AG04449 (cell line): ENCODE results near the gene PRPF31.
"Not testable (repeated sequence)": the region's sequence is repeated elsewhere in the genome, so short reads cannot be mapped to it uniquely, and the experiment has no call there.

Source experiments
- CTCF ChIA-PET: fragments of 350-600 bp; formaldehyde crosslinking; extraction: SDS; loops from one replicate; lab custom pipeline; 2021; ENCODE audit warnings: antibody characterized with exemption; lab: Yijun Ruan, JAX
- POLR2A ChIA-PET: fragments of 400-600, 350-600 bp; formaldehyde crosslinking; extraction: SDS; loops from one replicate; lab custom pipeline; 2020; ENCODE audit warnings: antibody characterized with exemption, inconsistent platforms; lab: Yijun Ruan, JAX
- DNase-seq: peaks from one replicate; pipeline ENCODE4 v3.0.0-alpha.2; 2010; ENCODE audit warnings: low read depth, low spot score
- H3K4me3 ChIP-seq: 2 replicates; pipeline ENCODE4 v1.5.1; 2011; ENCODE audit warnings: low read depth, mild to moderate bottlenecking, control low read depth, low read length
- CTCF ChIP-seq: IDR thresholded peaks from one replicate; pipeline ENCODE4 v1.5.1; 2011; ENCODE audit warnings: mild to moderate bottlenecking, moderate library complexity, low read length, control low read depth, inconsistent platforms; ENCODE audit not compliant: insufficient read depth; ENCODE audit errors: missing control alignments

PRPF31 gene

GRCh38 chr19:54084410-54084809 is 31.1 kb upstream of the PRPF31 start:
- DNase-seq: no peak
- TF ChIP-seq CTCF: no peak
- ChIA-PET CTCF (interaction anchor here (1.2 kb wide), 1 partner anchor 292 kb away, joined by 5 read pairs; no protein-coding TSS in a partner anchor), POLR2A (no interaction called here)
- H3K4me3 ChIP-seq: no peak overlapping the region

GRCh38 chr19:54094426-54095000 is 21.0 kb upstream of the PRPF31 start:
- no peak for TF ChIP-seq CTCF
- H3K4me3 ChIP-seq: no peak overlapping the region
- ChIA-PET POLR2A (no interaction called here), CTCF (interaction anchor here (0.7 to 2.1 kb wide), 3 partner anchors 13 to 296 kb away, joined by 3 to 5 read pairs (median 3); no protein-coding TSS in a partner anchor)
- no peak for DNase-seq

- DNase-seq: no peak
- no peak for TF ChIP-seq CTCF
- POLR2A ChIA-PET: no interaction called here
- H3K4me3 ChIP-seq: peak overlapping the region; percentile 51
- CTCF ChIA-PET: interaction anchor here (0.7 to 2.1 kb wide), 5 partner anchors 13 to 303 kb away, joined by 3 to 9 read pairs (median 3); partner anchors contain the start of gene CNOT3
Measured at GRCh38 chr19:54095136-54095858, 20.3 kb upstream of the PRPF31 start.

GRCh38 chr19:54095859-54096616 is 19.5 kb upstream of the PRPF31 start:
- CTCF ChIA-PET: interaction anchor here (1.0 to 2.1 kb wide), 5 partner anchors 41 to 303 kb away, joined by 3 to 9 read pairs (median 3); partner anchors contain the start of gene CNOT3
- DNase-seq, POLR2A ChIA-PET: not testable (repeated sequence)
- H3K4me3 ChIP-seq: peak overlapping the region; percentile 51

GRCh38 chr19:54096617-54097106 is 18.9 kb upstream of the PRPF31 start:
- CTCF ChIA-PET: interaction anchor here (0.6 to 1.9 kb wide), 8 partner anchors 10 to 324 kb away, joined by 3 to 9 read pairs (median 3); no protein-coding TSS in a partner anchor
- peak; percentile 55 for TF ChIP-seq CTCF
- H3K4me3 ChIP-seq: peak overlapping the region; percentile 46
- no peak for DNase-seq
- POLR2A ChIA-PET: no interaction called here

GRCh38 chr19:54099190-54099902 is 16.2 kb upstream of the PRPF31 start:
- H3K4me3 ChIP-seq: no peak overlapping the region
- no peak for TF ChIP-seq CTCF
- no peak for DNase-seq
- ChIA-PET CTCF (no interaction called here), POLR2A (no interaction called here)

GRCh38 chr19:54099903-54100255 is 15.7 kb upstream of the PRPF31 start:
- DNase-seq, POLR2A ChIA-PET, CTCF ChIA-PET: not testable (repeated sequence)

More at GRCh38 chr19:54099903-54100255, 15.7 kb upstream of the PRPF31 start:
- not testable (repeated sequence) for H3K4me3 ChIP-seq
